Activated T-helper 1 cell treated with anti-CD3 and anti-CD28 coated beads, Interleukin-12 subunit alpha, Interleukin-12 subunit beta, Interleukin-2, Interleukin-4 antibody, amounts not matched to agents 30 ng/mL and 10 ng/mL and 1 ng/mL, durations not matched to agents 14 hours and 24 hours and 36 hours (primary cell): ENCODE data around the gene TEDC2. TPM values are rescaled to one million over a fixed set of nuclear protein-coding genes. Genes with fewer than 3 reads are reported as not detected.
A peak's percentile ranks its signal among the peaks of the same experiment; 100 is the strongest.

Source experiments
- DNase-seq: peaks from one replicate; pipeline ENCODE4 v3.0.0; 2021; ENCODE audit warnings: low spot score
- H3K27ac Mint-ChIP-seq: one replicate; pipeline ENCODE4 v1.8.0; 2021; ENCODE audit warnings: mild to moderate bottlenecking, mixed read lengths
- H3K27me3 Mint-ChIP-seq: one replicate; pipeline ENCODE4 v1.8.0; 2022; ENCODE audit warnings: mild to moderate bottlenecking, moderate library complexity, mixed read lengths; ENCODE audit not compliant: insufficient read depth
- H3K36me3 Mint-ChIP-seq: one replicate; pipeline ENCODE4 v1.8.0; 2021; ENCODE audit warnings: low read depth, mixed read lengths
- H3K4me1 Mint-ChIP-seq: one replicate; pipeline ENCODE4 v1.8.0; 2021; ENCODE audit warnings: low read depth, mixed read lengths
- H3K4me3 Mint-ChIP-seq: one replicate; pipeline ENCODE4 v1.8.0; 2021; ENCODE audit warnings: mild to moderate bottlenecking, moderate library complexity, mixed read lengths
- H3K9me3 Mint-ChIP-seq: one replicate; pipeline ENCODE4 v1.8.0; 2021; ENCODE audit warnings: mixed read lengths
- intact Hi-C: fragments of 100-400 bp; cut with micrococcal nuclease; formaldehyde crosslinking; loops from one replicate; pipeline ENCODE4 v1.15.1; 2024
- total RNA-seq: library from RNA; stranded (reverse); gene quantifications from 2 replicates; pipeline ENCODE4 v1.2.3, GENCODE V29; 2022

TEDC2 gene
- total RNA-seq, 1 donor from 2014 or later: 43.9 TPM

DNA sequence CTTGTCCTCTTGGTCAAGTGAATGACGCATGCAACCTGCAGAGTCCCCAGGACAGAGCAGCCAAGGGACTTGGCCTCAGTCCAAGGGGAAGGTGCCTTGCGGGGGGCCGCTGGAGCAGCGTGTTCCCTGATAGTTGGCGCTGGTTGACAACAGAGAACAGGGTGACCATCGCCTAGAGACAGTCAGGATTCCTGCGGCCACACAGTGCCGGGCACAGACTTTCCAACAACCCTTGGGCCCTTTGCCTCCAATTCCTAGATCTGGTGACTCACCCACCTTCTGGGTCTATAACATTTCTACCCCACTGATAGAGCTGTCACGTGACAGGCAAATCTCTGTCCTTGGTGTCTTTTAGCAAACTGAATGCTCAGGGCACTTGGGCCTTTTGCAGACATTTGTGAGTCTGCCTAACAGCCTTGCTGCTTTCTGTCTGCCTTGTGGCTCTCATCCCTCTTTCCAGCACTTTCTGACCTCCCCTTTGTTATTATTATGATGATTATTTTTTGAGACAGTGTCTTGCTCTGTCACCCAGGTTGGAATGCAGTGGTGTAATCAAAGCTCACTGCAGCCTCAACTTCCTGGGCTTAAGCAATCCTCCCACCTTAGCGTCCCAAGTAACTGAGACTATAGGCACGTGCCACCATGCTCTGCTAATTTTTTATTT, 11.9 kb upstream of the TEDC2 start:
- intact Hi-C loops: no loop called here
- no peaks in the 10 kb centered on the region for H3K9me3 Mint-ChIP-seq
- H3K27me3 Mint-ChIP-seq: no peaks in the 10 kb centered on the region

DNA sequence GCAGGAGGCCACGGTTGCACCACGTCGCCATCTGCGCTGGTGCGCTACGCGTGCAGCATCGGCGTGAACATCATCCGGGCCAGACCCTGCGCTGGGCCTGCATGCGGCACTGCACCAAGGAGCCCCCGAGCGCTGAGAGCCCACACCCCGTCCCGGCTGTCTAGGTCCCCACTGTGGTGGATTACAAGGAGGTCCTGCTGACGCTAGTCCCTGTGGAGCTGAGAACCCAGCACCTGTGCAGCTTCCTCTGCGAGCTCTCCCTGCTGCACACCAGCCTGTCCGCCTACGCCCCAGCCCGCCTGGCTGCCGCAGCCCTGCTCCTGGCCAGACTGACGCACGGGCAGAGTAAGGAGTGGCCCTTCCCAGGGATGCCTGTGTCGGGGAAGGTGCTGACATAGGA, 10.8 kb upstream of the TEDC2 start:
- H3K27me3 Mint-ChIP-seq: no peaks in the 10 kb centered on the region
- no peak overlapping the region for H3K27ac Mint-ChIP-seq
- no peak for DNase-seq
- intact Hi-C loops: no loop called here
- H3K36me3 Mint-ChIP-seq: peaks cover 37% of the 10 kb centered on the region
- H3K4me3 Mint-ChIP-seq: no peak overlapping the region
- H3K9me3 Mint-ChIP-seq: no peaks in the 10 kb centered on the region
- H3K4me1 Mint-ChIP-seq: no peaks in the 10 kb centered on the region

More for the DNA sequence above, 11.9 kb upstream of the TEDC2 start:
- DNase-seq: no peak
- Mint-ChIP-seq H3K27ac (no peak overlapping the region), H3K36me3 (peaks cover 38% of the 10 kb centered on the region), H3K4me3 (no peak overlapping the region), H3K4me1 (no peaks in the 10 kb centered on the region)

DNA sequence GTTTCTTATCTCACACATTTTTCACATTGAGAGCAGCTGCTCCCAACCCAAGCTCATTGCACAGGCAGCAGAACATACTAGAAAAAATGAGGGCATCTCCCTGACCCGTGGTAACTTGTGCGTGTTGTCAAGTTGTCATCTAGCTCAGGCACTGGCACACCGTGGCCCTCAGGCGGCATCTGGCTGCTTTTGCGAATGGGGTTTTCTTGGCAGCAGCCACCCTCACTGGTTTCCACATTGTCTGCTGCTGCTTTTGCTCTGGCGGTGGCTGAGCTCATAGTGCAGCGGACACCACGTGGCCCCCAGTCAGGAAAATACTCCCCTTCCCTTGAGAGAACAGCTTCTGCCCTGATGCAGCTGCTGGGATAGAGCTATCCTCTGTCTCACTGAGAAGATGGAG, 9.4 kb upstream of the TEDC2 start:
- peaks cover 35% of the 10 kb centered on the region for H3K36me3 Mint-ChIP-seq
- H3K9me3 Mint-ChIP-seq: no peaks in the 10 kb centered on the region
- H3K27ac Mint-ChIP-seq: no peak overlapping the region
- DNase-seq: no peak
- H3K27me3 Mint-ChIP-seq: no peaks in the 10 kb centered on the region
- no peaks in the 10 kb centered on the region for H3K4me1 Mint-ChIP-seq
- intact Hi-C loops: no loop called here
- no peak overlapping the region for H3K4me3 Mint-ChIP-seq

DNA sequence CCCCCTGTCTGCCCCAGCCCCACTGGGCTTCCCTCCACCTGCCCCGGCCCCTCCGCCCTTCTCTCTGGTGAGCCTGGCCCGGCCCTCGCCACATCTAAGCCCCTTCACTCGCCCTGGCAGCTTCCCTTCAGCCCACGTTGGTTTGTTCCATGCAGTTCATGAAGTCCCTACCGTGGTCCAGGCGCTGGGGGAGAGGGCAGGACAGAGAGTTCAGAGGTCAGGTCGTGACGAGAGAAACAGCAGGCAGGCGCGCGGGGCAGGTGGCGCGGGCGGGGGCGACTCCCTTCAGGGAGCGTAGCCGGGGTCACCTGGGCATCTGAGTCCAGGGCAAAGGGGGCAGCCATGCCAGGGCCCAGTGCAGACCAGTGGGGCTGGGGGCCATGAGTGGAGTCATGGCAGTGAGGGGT, 8.9 kb upstream of the TEDC2 start:
- H3K27me3 Mint-ChIP-seq: no peaks in the 10 kb centered on the region
- no peak overlapping the region for H3K4me3 Mint-ChIP-seq
- no peak for DNase-seq
- intact Hi-C loops: no loop called here
- no peaks in the 10 kb centered on the region for H3K9me3 Mint-ChIP-seq
- H3K27ac Mint-ChIP-seq: no peak overlapping the region
- H3K36me3 Mint-ChIP-seq: peaks cover 35% of the 10 kb centered on the region
- no peaks in the 10 kb centered on the region for H3K4me1 Mint-ChIP-seq

DNA sequence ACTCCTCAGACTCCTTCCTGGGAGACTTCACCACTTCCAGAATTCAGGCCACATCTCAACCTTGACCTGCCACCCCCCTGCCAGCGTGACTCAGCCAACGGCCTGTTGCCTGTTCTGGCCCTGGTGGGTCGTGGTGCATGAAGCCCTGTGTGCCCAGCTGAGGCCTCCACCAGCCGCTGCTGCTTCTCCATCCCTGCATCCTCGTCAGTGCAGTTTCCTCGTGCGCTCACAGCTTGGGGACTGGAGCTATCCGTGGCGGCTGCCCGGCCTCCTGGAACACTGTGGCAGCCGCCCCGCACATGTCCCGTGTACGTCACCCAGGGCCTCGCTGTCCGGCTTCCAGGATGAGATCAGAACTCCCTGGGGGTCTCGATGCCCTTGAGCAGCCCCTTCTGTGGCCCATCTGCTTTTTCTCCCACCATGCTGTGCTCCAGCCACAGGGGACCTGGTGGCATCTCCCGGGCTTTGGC, 8.0 kb upstream of the TEDC2 start:
- intact Hi-C loops: no loop called here

DNA sequence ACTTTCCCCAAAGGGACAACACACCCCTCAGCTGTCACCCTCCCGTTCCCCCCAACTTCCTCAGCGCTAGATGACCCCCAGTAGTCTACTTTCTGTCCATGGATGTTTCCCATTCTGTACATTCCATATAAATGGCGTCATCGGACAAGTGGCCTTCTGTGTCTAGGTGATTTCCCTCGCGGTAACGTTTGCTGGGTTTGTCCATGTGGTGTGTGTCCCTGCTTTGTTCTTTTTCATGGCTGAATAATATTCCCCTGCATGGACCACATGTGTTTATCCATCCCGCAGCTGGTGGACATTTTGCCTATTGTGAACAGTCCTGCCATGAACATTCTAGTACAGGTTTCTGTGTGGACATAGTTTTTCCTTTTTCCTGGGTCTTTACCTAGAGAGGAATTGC, 7.3 kb upstream of the TEDC2 start:
- no peak for DNase-seq
- intact Hi-C loops: no loop called here
- no peak overlapping the region for H3K27ac Mint-ChIP-seq
- H3K9me3 Mint-ChIP-seq: no peaks in the 10 kb centered on the region
- no peaks in the 10 kb centered on the region for H3K4me1 Mint-ChIP-seq
- H3K36me3 Mint-ChIP-seq: peaks cover 31% of the 10 kb centered on the region
- no peak overlapping the region for H3K4me3 Mint-ChIP-seq
- H3K27me3 Mint-ChIP-seq: no peaks in the 10 kb centered on the region

More for the DNA sequence above, 8.0 kb upstream of the TEDC2 start:
- H3K4me1 Mint-ChIP-seq: no peaks in the 10 kb centered on the region
- DNase-seq: no peak
- H3K36me3 Mint-ChIP-seq: peaks cover 29% of the 10 kb centered on the region
- H3K4me3 Mint-ChIP-seq: no peak overlapping the region
- no peaks in the 10 kb centered on the region for H3K27me3 Mint-ChIP-seq
- H3K9me3 Mint-ChIP-seq: no peaks in the 10 kb centered on the region
- no peak overlapping the region for H3K27ac Mint-ChIP-seq

DNA sequence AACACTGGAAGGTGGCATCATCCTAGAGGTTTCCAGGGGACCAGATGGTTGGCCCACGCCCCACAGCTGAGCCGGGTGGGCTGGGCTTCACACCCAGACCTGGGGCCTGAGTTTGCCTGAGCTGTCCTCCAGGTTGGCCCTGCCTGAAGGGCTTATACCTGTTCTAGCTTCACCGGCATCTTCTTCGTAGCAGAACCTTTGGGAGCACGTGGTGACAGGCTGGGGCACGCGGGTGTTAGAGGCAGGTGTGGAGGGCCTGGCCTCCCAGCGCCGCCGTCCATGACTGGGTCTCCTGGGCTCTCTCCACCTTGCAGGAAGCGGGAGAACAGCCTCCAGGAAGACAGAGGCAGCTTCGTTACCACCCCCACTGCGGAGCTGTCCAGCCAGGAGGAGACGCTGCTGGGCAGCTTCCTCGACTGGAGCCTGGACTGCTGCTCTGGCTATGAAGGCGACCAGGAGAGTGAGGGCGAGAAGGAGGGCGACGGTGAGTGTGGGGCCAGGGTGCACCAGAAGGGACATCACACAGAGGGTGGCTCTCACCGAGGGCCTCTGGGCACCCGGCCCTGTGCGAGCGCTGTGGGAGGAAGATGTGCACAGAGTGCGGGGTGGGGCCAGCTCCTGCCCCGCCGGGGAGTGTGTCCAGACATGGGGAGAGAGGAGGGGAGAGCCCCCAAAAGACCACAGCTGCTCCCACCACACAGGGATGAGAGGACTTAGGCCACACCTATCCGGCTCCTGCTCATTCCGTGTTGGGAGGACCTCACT, 4.6 kb upstream of the TEDC2 start:
- Mint-ChIP-seq H3K27ac (no peak overlapping the region), H3K4me1 (peaks cover 7% of the 10 kb centered on the region), H3K36me3 (peaks cover 28% of the 10 kb centered on the region), H3K27me3 (no peaks in the 10 kb centered on the region), H3K9me3 (no peaks in the 10 kb centered on the region), H3K4me3 (no peak overlapping the region)
- intact Hi-C loops: no loop called here
- DNase-seq: no peak

DNA sequence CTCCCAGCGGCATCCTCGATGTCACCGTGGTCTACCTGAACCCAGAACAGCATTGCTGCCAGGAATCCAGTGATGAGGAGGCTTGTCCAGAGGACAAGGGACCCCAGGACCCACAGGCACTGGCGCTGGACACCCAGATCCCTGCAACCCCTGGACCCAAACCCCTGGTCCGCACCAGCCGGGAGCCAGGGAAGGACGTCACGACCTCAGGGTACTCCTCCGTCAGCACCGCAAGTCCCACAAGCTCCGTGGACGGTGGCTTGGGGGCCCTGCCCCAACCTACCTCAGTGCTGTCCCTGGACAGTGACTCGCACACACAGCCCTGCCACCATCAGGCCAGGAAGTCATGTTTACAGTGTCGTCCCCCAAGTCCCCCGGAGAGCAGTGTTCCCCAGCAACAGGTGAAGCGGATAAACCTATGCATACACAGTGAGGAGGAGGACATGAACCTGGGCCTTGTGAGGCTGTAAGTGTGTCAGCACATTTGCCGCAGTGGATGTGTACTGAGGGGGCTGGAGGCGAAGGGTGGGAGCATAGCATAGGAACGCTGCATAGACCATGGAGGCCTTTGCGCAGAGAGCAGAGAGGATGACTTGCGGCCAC, 3.3 kb upstream of the TEDC2 start:
- DNase-seq: no peak
- Mint-ChIP-seq H3K36me3 (peaks cover 26% of the 10 kb centered on the region), H3K9me3 (no peaks in the 10 kb centered on the region), H3K27me3 (no peaks in the 10 kb centered on the region), H3K4me1 (peaks cover 7% of the 10 kb centered on the region), H3K27ac (no peak overlapping the region), H3K4me3 (no peak overlapping the region)
- intact Hi-C loops: no loop called here

DNA sequence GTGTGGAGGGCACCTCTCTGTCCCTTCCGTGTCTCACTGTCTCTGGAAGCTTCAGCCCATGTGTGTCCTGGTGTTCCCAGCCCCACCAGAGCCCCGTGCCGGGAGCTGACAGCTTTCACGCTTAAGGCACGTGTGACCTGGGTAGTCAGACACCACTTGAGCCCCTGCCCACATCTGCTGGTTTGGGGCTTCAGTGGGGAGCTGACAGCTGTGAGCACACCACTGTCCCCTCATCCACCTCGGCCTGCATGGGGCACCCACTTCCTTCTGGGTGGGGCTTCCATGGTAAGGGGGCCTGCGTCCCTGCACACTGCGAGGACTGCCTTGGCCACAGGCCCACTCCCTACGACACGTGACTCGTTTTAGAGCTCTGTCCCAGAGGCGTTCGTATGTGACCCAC, 2.6 kb upstream of the TEDC2 start:
- Mint-ChIP-seq H3K4me1 (peaks cover 7% of the 10 kb centered on the region), H3K4me3 (no peak overlapping the region), H3K9me3 (no peaks in the 10 kb centered on the region), H3K27me3 (no peaks in the 10 kb centered on the region), H3K36me3 (peaks cover 21% of the 10 kb centered on the region), H3K27ac (no peak overlapping the region)
- DNase-seq: no peak
- intact Hi-C loops: no loop called here

DNA sequence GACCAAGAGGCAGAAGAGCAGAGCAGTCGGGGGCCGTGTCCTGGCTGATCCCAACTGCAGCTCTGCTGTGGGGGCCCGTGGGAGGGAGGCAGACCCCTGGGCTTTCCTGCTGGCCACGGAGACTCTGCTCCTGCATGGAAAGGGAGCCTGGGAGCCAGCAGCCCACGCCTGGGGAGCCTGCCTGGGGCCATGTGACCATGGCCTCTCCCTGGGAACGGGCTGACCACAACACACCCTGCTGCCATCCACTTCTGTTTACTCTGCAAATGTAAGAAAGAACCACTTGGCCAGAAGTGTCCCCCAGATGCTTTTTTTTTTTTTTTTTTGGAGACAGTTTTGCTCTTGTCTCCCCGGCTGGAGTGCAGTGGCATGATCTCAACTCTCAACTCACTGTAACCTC, 2.0 kb upstream of the TEDC2 start:
- no peak for DNase-seq
- H3K27ac Mint-ChIP-seq: no peak overlapping the region
- H3K9me3 Mint-ChIP-seq: no peaks in the 10 kb centered on the region
- H3K36me3 Mint-ChIP-seq: peaks cover 16% of the 10 kb centered on the region
- H3K4me3 Mint-ChIP-seq: no peak overlapping the region
- H3K4me1 Mint-ChIP-seq: peaks cover 7% of the 10 kb centered on the region
- intact Hi-C loops: no loop called here
- no peaks in the 10 kb centered on the region for H3K27me3 Mint-ChIP-seq

DNA sequence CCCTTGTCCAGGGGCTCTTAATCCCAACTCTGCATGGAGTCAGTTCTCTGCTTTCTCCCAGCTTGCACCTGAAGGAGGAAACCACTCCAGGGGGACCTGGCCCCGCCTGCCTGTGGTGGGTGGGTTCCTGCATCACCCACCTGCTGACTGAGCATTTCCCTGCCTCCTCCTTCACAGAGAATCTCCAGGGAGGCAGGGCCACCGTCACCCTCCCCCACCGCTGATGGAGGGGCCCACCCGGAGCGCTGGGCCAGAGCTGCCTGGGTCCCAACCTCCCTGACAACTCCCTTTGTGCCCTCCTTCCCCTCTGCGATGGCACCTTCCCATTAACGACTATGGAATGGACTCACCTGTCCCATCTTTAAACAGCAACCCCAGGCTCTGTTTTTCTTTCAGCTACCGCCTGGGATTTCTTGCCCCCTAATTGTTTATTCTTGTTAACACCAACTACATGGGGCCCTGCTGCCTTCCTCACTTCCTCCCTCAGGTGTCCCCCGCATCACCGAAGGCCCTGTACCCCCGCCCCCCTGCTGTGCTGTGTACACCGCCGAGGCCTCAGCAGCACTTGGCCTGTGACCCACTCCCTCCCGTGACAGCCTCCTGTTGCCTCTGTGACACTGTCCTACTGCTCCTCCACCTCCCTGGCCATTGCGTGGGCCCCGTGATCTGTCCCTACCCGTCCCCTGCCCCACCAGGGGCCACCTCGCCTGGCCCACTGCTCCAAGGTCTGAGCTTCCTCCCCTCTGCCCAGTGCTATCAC, 842 bp upstream of the TEDC2 start:
- H3K4me1 Mint-ChIP-seq: peaks cover 7% of the 10 kb centered on the region
- no peaks in the 10 kb centered on the region for H3K9me3 Mint-ChIP-seq
- H3K27ac Mint-ChIP-seq: peak overlapping the region; percentile 80
- H3K4me3 Mint-ChIP-seq: peak overlapping the region; percentile 86
- intact Hi-C loops: no loop called here
- peaks cover 11% of the 10 kb centered on the region for H3K36me3 Mint-ChIP-seq
- no peaks in the 10 kb centered on the region for H3K27me3 Mint-ChIP-seq
- DNase-seq: no peak

DNA sequence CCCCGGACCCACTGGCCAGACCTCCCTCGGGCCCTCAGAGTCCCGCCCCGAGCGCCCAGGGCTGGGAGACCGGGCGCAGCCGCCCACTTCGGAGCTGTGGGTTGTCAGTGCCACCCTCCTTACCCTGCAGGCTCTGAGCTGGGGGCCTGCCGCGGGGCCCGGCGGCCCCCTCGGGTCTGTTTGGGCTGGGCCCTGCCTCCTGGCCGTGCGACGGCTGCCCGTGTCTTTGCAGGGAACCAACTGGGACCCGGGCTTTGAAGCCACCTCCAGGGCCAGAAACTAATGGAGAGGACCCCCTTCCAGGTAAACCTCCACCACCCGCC, 443 bp downstream of the TEDC2 start:
- peak overlapping the region; percentile 86 for H3K4me3 Mint-ChIP-seq
- H3K9me3 Mint-ChIP-seq: no peaks in the 10 kb centered on the region
- peaks cover 2% of the 10 kb centered on the region for H3K27me3 Mint-ChIP-seq
- intact Hi-C loops: loop anchor here (1.0 to 2.0 kb wide), 3 partner anchors 15 to 32 kb away; partner anchors contain the start of genes CCNF and TBC1D24
- peaks cover 7% of the 10 kb centered on the region for H3K4me1 Mint-ChIP-seq
- H3K27ac Mint-ChIP-seq: no peak overlapping the region
- H3K36me3 Mint-ChIP-seq: peaks cover 7% of the 10 kb centered on the region
- no peak for DNase-seq
